ENCODE measurements around the gene DOCK11.

Gene DOCK11

DNA sequence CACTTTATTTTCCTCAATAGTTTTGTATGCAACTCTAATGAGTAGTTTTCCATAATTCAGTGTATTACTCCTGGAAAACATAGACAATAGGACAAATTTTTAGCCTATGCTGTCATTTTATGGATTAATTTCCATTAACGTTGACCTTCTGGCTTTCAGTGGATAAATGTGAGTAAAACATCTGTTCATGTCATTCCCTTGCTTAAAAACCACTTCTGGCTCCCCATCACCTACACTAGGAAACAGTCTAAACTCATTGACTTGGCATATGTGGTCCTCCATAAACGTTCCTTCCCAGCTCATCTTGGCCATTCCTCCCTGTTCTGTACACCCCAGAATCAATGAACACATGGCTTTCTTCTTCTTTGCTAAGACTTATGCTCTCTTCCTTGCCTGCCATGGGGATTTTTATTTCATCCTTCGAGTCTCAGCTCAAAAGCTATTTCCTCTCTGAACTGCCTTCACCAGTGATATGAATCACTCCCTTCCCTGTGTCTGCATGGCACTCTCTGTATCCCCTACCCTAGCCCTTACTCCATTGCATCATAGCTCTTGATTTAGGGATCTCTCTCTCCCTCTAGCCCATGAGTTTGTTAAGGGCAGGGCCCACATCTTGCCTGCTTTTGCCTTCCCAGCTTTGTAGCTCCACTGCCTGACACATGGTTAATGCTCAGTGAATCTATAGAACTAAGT, 34.8 kb downstream of the DOCK11 start:
- H3K4me3 ChIP-seq (ENCODE audit: low read depth, low read length) = peak overlapping the region; percentile 7; the same call in 1 of the 2 replicates
- TF ChIP-seq, protein P1, sequence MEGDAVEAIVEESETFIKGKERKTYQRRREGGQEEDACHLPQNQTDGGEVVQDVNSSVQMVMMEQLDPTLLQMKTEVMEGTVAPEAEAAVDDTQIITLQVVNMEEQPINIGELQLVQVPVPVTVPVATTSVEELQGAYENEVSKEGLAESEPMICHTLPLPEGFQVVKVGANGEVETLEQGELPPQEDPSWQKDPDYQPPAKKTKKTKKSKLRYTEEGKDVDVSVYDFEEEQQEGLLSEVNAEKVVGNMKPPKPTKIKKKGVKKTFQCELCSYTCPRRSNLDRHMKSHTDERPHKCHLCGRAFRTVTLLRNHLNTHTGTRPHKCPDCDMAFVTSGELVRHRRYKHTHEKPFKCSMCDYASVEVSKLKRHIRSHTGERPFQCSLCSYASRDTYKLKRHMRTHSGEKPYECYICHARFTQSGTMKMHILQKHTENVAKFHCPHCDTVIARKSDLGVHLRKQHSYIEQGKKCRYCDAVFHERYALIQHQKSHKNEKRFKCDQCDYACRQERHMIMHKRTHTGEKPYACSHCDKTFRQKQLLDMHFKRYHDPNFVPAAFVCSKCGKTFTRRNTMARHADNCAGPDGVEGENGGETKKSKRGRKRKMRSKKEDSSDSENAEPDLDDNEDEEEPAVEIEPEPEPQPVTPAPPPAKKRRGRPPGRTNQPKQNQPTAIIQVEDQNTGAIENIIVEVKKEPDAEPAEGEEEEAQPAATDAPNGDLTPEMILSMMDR (IDR thresholded peaks at IDR 0.05; ENCODE audit: insufficient read depth, low read depth, low read length, missing control alignments) = no peak
- DNase-seq (ENCODE audit: low read depth) = peak; percentile 15

DNA sequence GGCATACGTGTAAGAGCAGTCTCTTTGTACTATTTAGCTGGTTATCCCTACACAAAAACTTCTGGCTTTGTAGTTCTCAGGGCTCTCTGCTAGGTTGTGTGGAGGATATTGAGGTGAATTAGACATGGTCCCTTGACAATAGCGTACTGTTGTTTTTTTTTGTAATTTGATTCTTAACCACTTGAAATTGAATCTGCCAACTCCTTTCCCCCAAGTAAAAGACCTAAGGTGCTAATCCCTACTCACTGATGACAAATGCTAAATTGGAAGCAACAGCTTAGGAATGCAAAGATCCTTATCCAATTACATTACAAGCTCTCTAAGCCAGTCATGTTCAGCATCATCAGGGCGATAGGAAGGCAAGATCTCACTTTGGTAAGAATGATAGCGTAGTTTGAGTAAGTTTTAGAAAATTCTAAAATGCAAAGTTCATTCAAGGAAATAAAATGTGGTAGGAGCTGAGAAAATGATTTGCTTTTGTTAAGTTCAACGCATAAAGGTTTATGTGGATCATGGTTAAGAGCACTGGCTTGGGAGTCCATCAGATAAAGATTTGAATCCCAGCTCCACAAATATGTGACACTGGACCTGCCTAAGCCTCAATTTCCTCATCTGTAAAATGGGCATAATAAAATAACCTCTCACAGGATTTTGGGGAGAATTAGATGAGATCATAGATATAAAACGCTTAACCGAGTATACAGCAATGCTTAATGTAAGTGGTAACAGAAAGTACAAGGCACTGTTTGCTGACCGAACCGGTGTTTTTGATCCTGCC, 39.3 kb downstream of the DOCK11 start:
- no peak for DNase-seq (ENCODE audit: low read depth)
- TF ChIP-seq, protein P1 (IDR thresholded peaks at IDR 0.05; ENCODE audit: insufficient read depth, low read depth, low read length, missing control alignments) = no peak
- H3K4me3 ChIP-seq (ENCODE audit: low read depth, low read length) = no peak overlapping the region

DNA sequence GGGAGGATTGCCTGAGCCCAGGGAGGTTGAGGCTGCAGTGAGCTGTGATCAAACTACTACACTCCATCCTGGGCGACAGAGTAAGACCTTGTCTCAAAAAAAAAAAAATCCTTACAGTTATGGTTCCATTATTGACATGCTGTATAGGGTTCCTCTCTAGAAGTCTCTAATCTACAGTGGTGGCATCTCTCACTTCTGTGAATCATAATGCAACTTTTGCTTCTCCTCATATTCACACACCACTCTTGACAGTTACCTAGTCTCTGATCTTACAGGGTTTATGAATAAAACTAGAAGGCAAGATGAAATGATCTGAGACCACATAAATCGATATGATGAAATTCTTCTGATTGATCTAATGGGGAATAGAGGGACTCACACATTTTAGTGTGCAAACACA, 40.6 kb downstream of the DOCK11 start:
- peak; percentile 49 for DNase-seq (ENCODE audit: low read depth)
- peak overlapping the region; percentile 46 for H3K4me3 ChIP-seq (ENCODE audit: low read depth, low read length)
- TF ChIP-seq, protein P1 (IDR thresholded peaks at IDR 0.05; ENCODE audit: insufficient read depth, low read depth, low read length, missing control alignments) = no peak

DNA sequence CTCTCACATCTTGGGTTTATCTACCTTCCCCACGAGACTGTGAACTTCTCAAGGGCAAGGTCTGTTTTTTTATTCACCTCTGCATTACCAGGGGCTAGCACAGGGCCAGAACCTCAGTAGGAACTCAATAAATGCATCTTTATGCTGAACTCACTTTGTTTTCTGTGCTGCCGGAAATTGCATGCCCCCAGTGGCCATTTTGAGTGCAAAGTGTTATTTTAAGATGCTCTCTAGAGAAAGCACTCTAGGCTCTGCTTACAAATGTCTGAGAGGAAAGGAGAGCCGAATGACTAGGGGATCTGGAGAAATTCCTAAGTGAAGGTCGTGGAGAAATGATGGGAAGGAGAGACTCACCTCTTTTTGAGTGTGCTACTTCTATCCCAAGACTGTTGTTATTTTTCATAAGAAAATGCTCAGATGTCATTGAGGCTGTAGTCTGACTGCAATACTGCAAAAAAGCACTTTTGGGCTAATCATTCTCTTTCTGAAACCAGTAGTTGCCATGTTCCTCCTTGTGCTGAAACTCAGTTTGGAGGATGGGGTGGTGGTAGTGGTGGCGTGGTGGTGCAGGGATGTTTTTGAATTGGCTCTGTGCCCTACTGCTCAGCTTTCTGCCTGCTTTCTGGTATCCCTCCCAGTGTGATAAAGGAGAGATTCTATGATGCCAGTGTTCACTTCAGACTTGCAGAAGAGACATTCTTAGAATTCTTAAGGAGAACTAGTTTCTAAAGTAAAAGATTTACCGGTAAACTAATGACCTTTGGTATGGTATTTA, 41.3 kb downstream of the DOCK11 start:
- TF ChIP-seq, protein P1 (IDR thresholded peaks at IDR 0.05; ENCODE audit: insufficient read depth, low read depth, low read length, missing control alignments) = peak; percentile 48
- peak; percentile 72 for DNase-seq (ENCODE audit: low read depth)
- peak overlapping the region; percentile 46 for H3K4me3 ChIP-seq (ENCODE audit: low read depth, low read length)

DNA sequence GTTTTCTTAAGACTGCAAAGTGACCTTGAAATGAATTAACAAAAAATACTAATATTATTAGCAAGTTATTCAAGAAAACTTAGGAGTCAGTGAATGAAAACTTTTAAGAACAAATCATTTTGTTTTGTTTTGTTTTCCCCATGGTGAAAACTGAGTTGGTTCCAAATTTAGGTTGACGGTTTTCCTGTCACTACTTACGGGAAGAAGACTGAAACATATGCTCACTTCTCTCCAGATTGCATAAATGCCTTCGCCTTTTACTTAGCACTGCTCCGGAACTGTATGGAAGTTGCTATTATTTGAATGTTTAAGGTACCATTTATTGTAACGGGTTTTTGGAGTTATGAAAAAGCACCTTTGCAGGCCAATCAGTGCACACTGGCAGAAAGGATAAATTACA, 42.8 kb downstream of the DOCK11 start:
- TF ChIP-seq, protein P1 (IDR thresholded peaks at IDR 0.05; ENCODE audit: insufficient read depth, low read depth, low read length, missing control alignments) = no peak

DNA sequence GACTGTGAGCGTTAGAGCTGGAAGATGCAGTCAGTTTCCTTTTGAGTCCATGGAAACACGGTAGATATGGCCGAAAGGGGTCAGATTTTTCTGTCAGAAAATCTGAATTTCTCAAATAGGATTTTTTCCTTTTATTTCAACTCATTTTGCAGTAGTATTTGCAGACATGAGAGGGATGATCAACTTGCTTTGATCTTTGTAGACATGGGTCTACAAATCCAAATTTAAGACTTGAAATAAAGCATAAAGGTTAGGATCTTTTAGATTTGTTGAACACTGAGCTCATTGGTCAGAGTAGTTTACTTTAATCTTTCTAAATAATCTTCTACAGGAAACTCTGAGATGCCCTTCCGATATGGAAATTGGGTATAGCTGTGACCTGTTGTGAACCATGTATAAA, 44.7 kb downstream of the DOCK11 start:
- H3K4me3 ChIP-seq (ENCODE audit: low read depth, low read length) = no peak overlapping the region
- TF ChIP-seq, protein P1 (IDR thresholded peaks at IDR 0.05; ENCODE audit: insufficient read depth, low read depth, low read length, missing control alignments) = no peak
- DNase-seq (ENCODE audit: low read depth) = no peak

More for the DNA sequence above, 42.8 kb downstream of the DOCK11 start:
- DNase-seq (ENCODE audit: low read depth) = no peak
- no peak overlapping the region for H3K4me3 ChIP-seq (ENCODE audit: low read depth, low read length)

Measured in GM12865 (cell line).